Breast epithelium (tissue), 3 donors: ENCODE results near the gene CUL3.

Experiments used
- POLR2A ChIP-seq: fragments of 450-650 bp; IDR thresholded peaks from one replicate; pipeline ENCODE4 v1.6.1; 2016; ENCODE audit warnings: antibody characterized with exemption, mild to moderate bottlenecking, moderate library complexity
- POLR2AphosphoS5 ChIP-seq, 3 donors: sonication (generic); formaldehyde crosslinking; IDR thresholded peaks; one replicate each; pipeline ENCODE4 v1.6.1; 2017; ENCODE audit warnings: antibody characterized with exemption in 3 of 3
- TF ChIP-seq, protein P1 (sequence below), 3 donors: fragments of 450-650 bp; IDR thresholded peaks; one replicate each; pipeline ENCODE4 v1.5.1; 2016 to 2017; ENCODE audit warnings: antibody characterized with exemption in 3 of 3, mild to moderate bottlenecking in 3 of 3, moderate library complexity in 3 of 3

DNA sequence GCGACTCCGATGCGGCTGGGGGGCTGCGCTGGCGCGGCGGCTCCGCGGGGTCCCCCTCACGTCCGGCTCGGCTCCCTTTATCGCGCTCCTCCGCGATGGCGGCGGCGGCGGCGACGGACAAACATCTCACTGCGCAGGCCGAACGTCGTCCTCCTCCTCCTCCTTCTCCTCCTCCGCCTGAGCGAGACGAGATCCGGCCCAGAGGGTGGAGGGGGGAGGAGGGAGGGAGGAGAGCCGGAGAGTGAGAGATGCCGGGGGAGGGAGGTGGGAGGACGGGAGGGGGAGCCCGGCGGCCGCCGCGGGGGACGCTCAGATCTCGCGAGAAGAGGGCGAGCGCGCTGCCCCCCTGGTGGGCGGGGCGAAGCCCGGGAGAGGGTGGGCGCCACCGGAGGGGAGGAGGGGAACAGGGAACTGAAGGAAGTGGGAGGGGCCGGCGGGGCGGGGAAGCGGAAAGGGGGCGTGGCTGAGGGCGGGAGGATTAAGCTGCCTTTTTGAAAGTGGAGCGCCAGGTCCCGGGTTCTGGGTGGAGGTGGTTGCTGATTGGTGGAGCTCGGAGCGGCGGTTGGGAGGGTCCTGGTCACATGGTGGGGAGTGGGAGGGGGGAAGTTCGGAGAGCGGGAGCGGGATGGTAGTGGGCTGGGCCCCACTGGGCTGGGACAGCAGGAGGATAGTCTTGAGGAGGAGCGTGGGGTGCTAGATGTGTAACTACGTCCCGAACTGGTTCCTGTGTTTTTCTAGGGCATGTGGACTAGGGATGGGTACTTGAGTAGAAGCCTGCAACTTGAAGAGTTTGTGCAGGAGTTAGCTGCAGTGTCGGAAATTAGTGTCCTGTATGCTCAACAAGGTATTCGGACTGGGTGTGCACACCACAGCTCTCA is at the start of gene CUL3:
- TF ChIP-seq, protein P1, sequence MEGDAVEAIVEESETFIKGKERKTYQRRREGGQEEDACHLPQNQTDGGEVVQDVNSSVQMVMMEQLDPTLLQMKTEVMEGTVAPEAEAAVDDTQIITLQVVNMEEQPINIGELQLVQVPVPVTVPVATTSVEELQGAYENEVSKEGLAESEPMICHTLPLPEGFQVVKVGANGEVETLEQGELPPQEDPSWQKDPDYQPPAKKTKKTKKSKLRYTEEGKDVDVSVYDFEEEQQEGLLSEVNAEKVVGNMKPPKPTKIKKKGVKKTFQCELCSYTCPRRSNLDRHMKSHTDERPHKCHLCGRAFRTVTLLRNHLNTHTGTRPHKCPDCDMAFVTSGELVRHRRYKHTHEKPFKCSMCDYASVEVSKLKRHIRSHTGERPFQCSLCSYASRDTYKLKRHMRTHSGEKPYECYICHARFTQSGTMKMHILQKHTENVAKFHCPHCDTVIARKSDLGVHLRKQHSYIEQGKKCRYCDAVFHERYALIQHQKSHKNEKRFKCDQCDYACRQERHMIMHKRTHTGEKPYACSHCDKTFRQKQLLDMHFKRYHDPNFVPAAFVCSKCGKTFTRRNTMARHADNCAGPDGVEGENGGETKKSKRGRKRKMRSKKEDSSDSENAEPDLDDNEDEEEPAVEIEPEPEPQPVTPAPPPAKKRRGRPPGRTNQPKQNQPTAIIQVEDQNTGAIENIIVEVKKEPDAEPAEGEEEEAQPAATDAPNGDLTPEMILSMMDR (IDR thresholded peaks at IDR 0.05), result no peak
- TF ChIP-seq POLR2A (peak; percentile 44), POLR2AphosphoS5 (IDR thresholded peaks at IDR 0.05) (peak; percentile 87 to 97 (median 91))
